ENCODE measurements around the gene ZBTB7A.

ZBTB7A gene

GRCh38 chr19:4087787-4088679 lies 21.3 kb upstream of the ZBTB7A start:
- no peak for TF ChIP-seq CTCF (conservative IDR thresholded peaks at IDR 0.05; ENCODE audit: low read depth, low read length)
- H3K79me2 ChIP-seq (ENCODE audit: insufficient read depth, low read depth), result no peaks in the 10 kb centered on the region
- no peak overlapping the region for H3K4me3 ChIP-seq (IDR thresholded peaks at IDR 0.05; ENCODE audit: insufficient read depth, low read depth, low read length)
- H3K4me1 ChIP-seq (ENCODE audit: low read depth, poor library complexity, severe bottlenecking), result no peaks in the 10 kb centered on the region
- H3K27me3 ChIP-seq (ENCODE audit: insufficient read depth, low read depth), result no peaks in the 10 kb centered on the region
- no peak overlapping the region for H2AFZ ChIP-seq (ENCODE audit: low read depth)
- H3K27ac ChIP-seq, result no peak overlapping the region
- no peak overlapping the region for H3K9ac ChIP-seq
- no peaks in the 10 kb centered on the region for H4K20me1 ChIP-seq (ENCODE audit: insufficient read depth)
- no peak overlapping the region for H3K4me2 ChIP-seq
- no peaks in the 10 kb centered on the region for H3K36me3 ChIP-seq (ENCODE audit: insufficient read depth)

DNA sequence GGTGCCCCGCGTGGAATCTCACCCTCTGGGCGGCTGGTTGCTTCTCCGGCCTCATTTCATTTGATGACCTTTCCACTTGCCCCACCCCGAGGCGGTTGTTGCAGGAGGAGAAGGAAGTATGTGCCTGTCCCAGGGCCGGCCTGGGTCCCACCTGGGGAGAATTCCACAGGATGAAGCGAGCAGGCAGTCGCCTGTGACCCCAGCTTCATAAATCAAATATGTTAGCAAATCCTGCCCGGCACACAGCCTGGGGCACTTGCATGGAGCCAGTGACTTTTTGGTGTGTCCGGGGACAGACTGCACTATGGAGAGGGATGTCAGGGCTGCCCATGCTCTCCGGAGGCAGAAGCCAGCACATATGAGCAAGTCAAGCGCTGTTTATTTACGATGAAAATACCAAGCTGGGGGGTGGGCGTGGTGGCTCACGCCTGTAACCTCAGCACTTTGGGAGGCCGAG lies 19.7 kb upstream of the ZBTB7A start:
- H3K36me3 ChIP-seq (ENCODE audit: insufficient read depth), result no peaks in the 10 kb centered on the region
- H3K9ac ChIP-seq, result no peak overlapping the region
- no peak overlapping the region for H3K4me3 ChIP-seq (IDR thresholded peaks at IDR 0.05; ENCODE audit: insufficient read depth, low read depth, low read length)
- TF ChIP-seq CTCF (conservative IDR thresholded peaks at IDR 0.05; ENCODE audit: low read depth, low read length), result no peak
- H3K79me2 ChIP-seq (ENCODE audit: insufficient read depth, low read depth), result no peaks in the 10 kb centered on the region
- H3K27ac ChIP-seq, result no peak overlapping the region
- no peaks in the 10 kb centered on the region for H3K4me1 ChIP-seq (ENCODE audit: low read depth, poor library complexity, severe bottlenecking)
- no peak overlapping the region for H3K4me2 ChIP-seq
- H4K20me1 ChIP-seq (ENCODE audit: insufficient read depth), result no peaks in the 10 kb centered on the region
- no peaks in the 10 kb centered on the region for H3K27me3 ChIP-seq (ENCODE audit: insufficient read depth, low read depth)
- H2AFZ ChIP-seq (ENCODE audit: low read depth), result no peak overlapping the region

- H3K27ac ChIP-seq, result no peak overlapping the region
- H3K36me3 ChIP-seq (ENCODE audit: insufficient read depth), result no peaks in the 10 kb centered on the region
- H3K4me3 ChIP-seq (IDR thresholded peaks at IDR 0.05; ENCODE audit: insufficient read depth, low read depth, low read length), result no peak overlapping the region
- no peaks in the 10 kb centered on the region for H3K79me2 ChIP-seq (ENCODE audit: insufficient read depth, low read depth)
- TF ChIP-seq CTCF (conservative IDR thresholded peaks at IDR 0.05; ENCODE audit: low read depth, low read length), result no peak
- H3K27me3 ChIP-seq (ENCODE audit: insufficient read depth, low read depth), result no peaks in the 10 kb centered on the region
- H3K4me1 ChIP-seq (ENCODE audit: low read depth, poor library complexity, severe bottlenecking), result no peaks in the 10 kb centered on the region
- no peak overlapping the region for H3K4me2 ChIP-seq
- H3K9ac ChIP-seq, result no peak overlapping the region
- no peaks in the 10 kb centered on the region for H4K20me1 ChIP-seq (ENCODE audit: insufficient read depth)
- no peak overlapping the region for H2AFZ ChIP-seq (ENCODE audit: low read depth)
Observed at GRCh38 chr19:4084547-4084877, 17.8 kb upstream of the ZBTB7A start.

- H3K27ac ChIP-seq, result no peak overlapping the region
- H3K9ac ChIP-seq, result no peak overlapping the region
- TF ChIP-seq CTCF (conservative IDR thresholded peaks at IDR 0.05; ENCODE audit: low read depth, low read length), result no peak
Observed at GRCh38 chr19:4083677-4084546, 17.2 kb upstream of the ZBTB7A start.

More at GRCh38 chr19:4083677-4084546, 17.2 kb upstream of the ZBTB7A start:
- H3K4me2 ChIP-seq, result no peak overlapping the region
- no peak overlapping the region for H3K4me3 ChIP-seq (IDR thresholded peaks at IDR 0.05; ENCODE audit: insufficient read depth, low read depth, low read length)
- no peaks in the 10 kb centered on the region for H3K36me3 ChIP-seq (ENCODE audit: insufficient read depth)
- no peaks in the 10 kb centered on the region for H3K79me2 ChIP-seq (ENCODE audit: insufficient read depth, low read depth)
- H3K4me1 ChIP-seq (ENCODE audit: low read depth, poor library complexity, severe bottlenecking), result no peaks in the 10 kb centered on the region
- H4K20me1 ChIP-seq (ENCODE audit: insufficient read depth), result no peaks in the 10 kb centered on the region
- no peaks in the 10 kb centered on the region for H3K27me3 ChIP-seq (ENCODE audit: insufficient read depth, low read depth)
- H2AFZ ChIP-seq (ENCODE audit: low read depth), result no peak overlapping the region

All from KMS-11 (cell line).